Smooth muscle cell (in vitro differentiated cells): ENCODE results near the gene SAXO1. TPM values are rescaled to one million over a fixed set of nuclear protein-coding genes. Genes with fewer than 3 reads are reported as not detected.

Experiments used
- DNase-seq: peaks from one replicate; lab custom pipeline; 2025; ENCODE audit not compliant: unreplicated experiment; lab: John Stamatoyannopoulos, UW
- H2AFZ ChIP-seq: fragments of 200-600 bp; sonication (generic); 2 replicates; pipeline ENCODE4 v1.6.0; 2016; ENCODE audit warnings: antibody characterized with exemption, low read depth, mild to moderate bottlenecking
- H3F3A ChIP-seq: fragments of 200-600 bp; sonication (generic); 2 replicates; pipeline ENCODE4 v1.6.0; 2017; ENCODE audit warnings: antibody characterized with exemption, low read depth
- H3K27ac ChIP-seq: fragments of 200-600 bp; sonication (generic); 2 replicates; pipeline ENCODE4 v1.5.1; 2016; ENCODE audit warnings: low read depth, mild to moderate bottlenecking
- H3K27me3 ChIP-seq: fragments of 200-600 bp; sonication (generic); 2 replicates; pipeline ENCODE4 v1.6.1; 2016; ENCODE audit warnings: low read depth, mild to moderate bottlenecking
- H3K36me3 ChIP-seq: fragments of 200-600 bp; sonication (generic); 2 replicates; pipeline ENCODE4 v1.5.1; 2016; ENCODE audit warnings: low read depth
- H3K4me1 ChIP-seq: fragments of 200-600 bp; sonication (generic); 2 replicates; pipeline ENCODE4 v1.5.1; 2016; ENCODE audit warnings: low read depth
- H3K4me2 ChIP-seq: fragments of 200-600 bp; sonication (generic); 2 replicates; pipeline ENCODE4 v1.6.0; 2016; ENCODE audit warnings: mild to moderate bottlenecking
- H3K4me3 ChIP-seq: fragments of 200-600 bp; sonication (generic); 2 replicates; pipeline ENCODE4 v1.5.1; 2016; ENCODE audit warnings: mild to moderate bottlenecking
- H3K79me2 ChIP-seq: fragments of 200-600 bp; sonication (generic); 2 replicates; pipeline ENCODE4 v1.6.0; 2016; ENCODE audit warnings: low read depth, mild to moderate bottlenecking
- H3K9ac ChIP-seq: fragments of 200-600 bp; sonication (generic); 2 replicates; pipeline ENCODE4 v1.6.0; 2016; ENCODE audit warnings: low read depth
- H3K9me3 ChIP-seq: fragments of 200-600 bp; sonication (generic); replicated peaks from 2 replicates; pipeline ENCODE4 v1.5.1; 2016; ENCODE audit warnings: low read depth
- H4K20me1 ChIP-seq: fragments of 200-600 bp; sonication (generic); 2 replicates; pipeline ENCODE4 v1.6.0; 2016; ENCODE audit warnings: low read depth
- CTCF ChIP-seq: fragments of 200-600 bp; sonication (generic); IDR thresholded peaks from 2 replicates; pipeline ENCODE4 v1.5.1; 2017; ENCODE audit warnings: borderline replicate concordance, mild to moderate bottlenecking, antibody characterized with exemption; ENCODE audit not compliant: insufficient read depth, poor library complexity, severe bottlenecking
- WGBS: methylation state at CpG from one replicate; pipeline ENCODE4 v1.1.7; 2016; ENCODE audit warnings: low lambda C conversion rate; 5-methylcytosine and 5-hydroxymethylcytosine counted together
- polyA plus RNA-seq: library from polyadenylated mRNA; unstranded; fragments of >200 nt; fragmentation: Nextera tagmentation; extraction: Ambion mirVana; gene quantifications from 2 replicates; pipeline ENCODE4 v1.2.1, GENCODE V29; 2016
- total RNA-seq: library from RNA; depleted of rRNA; stranded (reverse); fragments of >200 nt; gene quantifications from 2 replicates; pipeline ENCODE4 v1.2.3, GENCODE V29; 2014

Gene SAXO1
- total and polyA plus RNA-seq, 2 experiments from 2014 or later, result 0.08 TPM; not detected in 1

GRCh38 chr9:18909140-18910018 is 123.6 kb downstream of the SAXO1 start:
- Histone ChIP-seq H3K36me3 (no peaks in the 10 kb centered on the region), H3K79me2 (no peaks in the 10 kb centered on the region), H3K9me3 (no peaks in the 10 kb centered on the region), H3K4me1 (peaks cover 8% of the 10 kb centered on the region), H3F3A (peaks cover 6% of the 10 kb centered on the region), H3K4me2 (peak overlapping the region; percentile 47), H4K20me1 (no peaks in the 10 kb centered on the region), H3K27me3 (no peaks in the 10 kb centered on the region), H2AFZ (peak overlapping the region; percentile 22), H3K27ac (peak overlapping the region; percentile 41), H3K9ac (no peak overlapping the region), H3K4me3 (no peak overlapping the region)
- 71% methylated on average over 17 of the region's 17 CpGs for WGBS
- DNase-seq, result no peak
- TF ChIP-seq CTCF, result no peak

- TF ChIP-seq CTCF, result no peak
- H3K9ac ChIP-seq, result no peak overlapping the region
- peaks cover 8% of the 10 kb centered on the region for H3K4me1 ChIP-seq
- peaks cover 6% of the 10 kb centered on the region for H3F3A ChIP-seq
- no peaks in the 10 kb centered on the region for H3K79me2 ChIP-seq
- no peak for DNase-seq
- no peaks in the 10 kb centered on the region for H3K9me3 ChIP-seq
- no peak overlapping the region for H3K4me2 ChIP-seq
- H2AFZ ChIP-seq, result no peak overlapping the region
- H3K4me3 ChIP-seq, result no peak overlapping the region
- no peaks in the 10 kb centered on the region for H3K36me3 ChIP-seq
- no peak overlapping the region for H3K27ac ChIP-seq
- H3K27me3 ChIP-seq, result no peaks in the 10 kb centered on the region
- no peaks in the 10 kb centered on the region for H4K20me1 ChIP-seq
- 92% methylated on average over 15 of the region's 15 CpGs for WGBS
These were observed 124.9 kb downstream of the SAXO1 start for GRCh38 chr9:18907927-18908625.

- 93% methylated on average over 9 of the region's 9 CpGs for WGBS
- TF ChIP-seq CTCF, result no peak
- H3K27me3 ChIP-seq, result no peaks in the 10 kb centered on the region
- no peak overlapping the region for H3K27ac ChIP-seq
- no peak overlapping the region for H2AFZ ChIP-seq
- peaks cover 6% of the 10 kb centered on the region for H3F3A ChIP-seq
- peak overlapping the region; percentile 40 for H3K4me2 ChIP-seq
- no peak overlapping the region for H3K4me3 ChIP-seq
- peaks cover under 1% of the 10 kb centered on the region for H3K9me3 ChIP-seq
- no peak overlapping the region for H3K9ac ChIP-seq
- no peak for DNase-seq
- H3K79me2 ChIP-seq, result no peaks in the 10 kb centered on the region
- peaks cover 8% of the 10 kb centered on the region for H3K4me1 ChIP-seq
- H3K36me3 ChIP-seq, result no peaks in the 10 kb centered on the region
- no peaks in the 10 kb centered on the region for H4K20me1 ChIP-seq
These were observed 126.2 kb downstream of the SAXO1 start for GRCh38 chr9:18906656-18907395.
